ENCODE results near the gene ZC3H12D.

ZC3H12D gene

DNA sequence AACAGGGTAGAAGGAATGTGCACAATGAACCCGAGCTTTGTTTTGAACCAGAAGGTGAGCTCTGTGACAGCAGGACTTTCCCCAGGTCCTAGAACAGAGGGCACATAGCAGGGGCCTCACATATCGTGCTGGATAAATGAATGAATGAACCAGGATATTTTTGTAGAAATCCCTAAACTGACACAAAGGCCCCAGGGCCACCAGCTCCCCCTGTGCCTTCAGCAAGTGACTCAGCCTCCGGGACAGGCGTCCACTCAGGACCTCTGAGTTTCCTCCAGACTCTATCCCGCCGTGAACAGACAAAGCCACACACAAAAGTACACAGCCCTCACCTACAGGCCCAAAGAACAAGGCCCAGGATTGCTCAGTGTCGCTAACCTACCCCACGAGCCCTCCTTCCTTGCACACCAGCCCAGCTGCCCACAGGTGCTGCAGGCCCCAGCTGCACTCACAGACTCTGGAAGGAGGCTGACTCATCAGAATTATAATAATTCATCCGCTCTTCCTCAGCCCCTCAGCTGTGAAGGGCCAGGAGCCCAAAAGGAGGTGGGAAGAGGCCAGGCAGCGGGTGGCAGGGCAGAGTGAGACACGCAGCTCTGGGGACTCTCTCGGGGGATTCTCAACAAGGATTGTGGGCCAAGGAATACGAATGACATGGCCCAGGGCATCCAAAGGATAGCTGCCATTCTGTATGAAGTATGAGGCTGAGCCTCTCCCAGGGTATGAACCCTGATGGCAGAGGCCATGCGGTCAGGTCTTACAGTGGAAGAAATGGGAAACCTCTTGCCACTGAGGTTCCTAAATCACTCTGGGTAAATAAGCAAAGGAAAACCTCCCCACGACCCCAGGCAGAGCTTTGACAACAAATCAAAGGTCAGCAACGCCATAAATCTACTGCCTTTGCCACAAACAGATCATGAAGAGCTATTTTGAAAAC is 43.8 kb downstream of the ZC3H12D start:
- DNase-seq = no peak

DNA sequence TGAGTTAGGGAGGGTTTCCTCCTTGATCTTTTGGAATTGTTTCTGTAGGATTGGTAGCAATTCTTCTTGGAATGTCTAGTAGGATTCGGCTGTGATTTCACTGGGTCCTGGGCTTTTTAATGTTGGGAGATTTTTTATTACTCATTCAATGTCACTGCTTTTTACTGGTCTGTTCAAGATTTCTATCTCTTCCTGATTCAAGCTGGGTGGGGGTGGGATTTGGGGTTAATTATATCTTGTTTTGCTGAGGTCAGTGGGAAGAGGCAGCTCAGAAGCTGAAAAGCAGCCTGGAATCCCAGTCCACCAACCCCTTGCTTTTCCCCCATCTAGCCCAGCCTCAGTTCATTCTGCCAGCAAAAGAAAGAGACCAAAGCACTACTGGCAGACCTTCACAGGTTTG is 45.2 kb downstream of the ZC3H12D start:
- DNase-seq = no peak

DNA sequence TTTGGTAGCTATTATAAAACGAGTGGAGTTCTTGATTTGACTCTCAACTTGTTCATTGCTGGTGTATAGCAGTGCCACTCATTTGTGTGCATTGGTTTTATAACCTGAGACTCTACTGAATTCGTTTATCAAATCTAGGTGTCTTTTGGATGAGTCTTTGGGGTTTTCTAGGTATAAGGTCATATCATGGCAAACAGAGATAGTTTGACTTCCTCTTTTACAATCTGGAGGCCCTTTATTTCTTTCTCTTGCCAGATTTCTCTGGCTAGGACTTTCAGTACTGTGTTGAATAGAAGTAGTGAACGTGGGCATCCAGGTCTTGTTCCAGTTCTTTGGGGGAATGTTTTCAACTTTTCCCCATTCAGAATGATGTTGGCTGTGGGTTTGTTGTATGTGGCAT is 46.0 kb downstream of the ZC3H12D start:
- no peak for DNase-seq

DNA sequence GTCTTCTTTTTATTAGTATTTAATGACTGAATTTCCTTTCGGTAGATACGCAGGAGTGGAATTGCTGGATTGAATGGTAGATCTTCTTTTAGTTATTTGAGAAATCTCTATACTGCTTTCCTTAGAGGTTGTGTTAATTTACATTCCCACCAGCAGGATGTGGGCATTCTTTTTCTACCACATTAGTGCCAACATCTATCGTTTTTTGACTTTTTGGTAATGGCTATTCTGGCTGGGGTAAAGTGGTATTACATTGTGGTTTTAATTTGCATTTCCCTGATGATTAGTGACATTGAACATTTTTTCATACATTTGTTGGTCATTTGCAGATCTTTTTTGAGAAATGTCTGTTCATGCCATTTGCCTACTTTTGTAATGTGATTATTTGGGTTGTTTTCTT is 47.6 kb downstream of the ZC3H12D start:
- no peak for DNase-seq

DNA sequence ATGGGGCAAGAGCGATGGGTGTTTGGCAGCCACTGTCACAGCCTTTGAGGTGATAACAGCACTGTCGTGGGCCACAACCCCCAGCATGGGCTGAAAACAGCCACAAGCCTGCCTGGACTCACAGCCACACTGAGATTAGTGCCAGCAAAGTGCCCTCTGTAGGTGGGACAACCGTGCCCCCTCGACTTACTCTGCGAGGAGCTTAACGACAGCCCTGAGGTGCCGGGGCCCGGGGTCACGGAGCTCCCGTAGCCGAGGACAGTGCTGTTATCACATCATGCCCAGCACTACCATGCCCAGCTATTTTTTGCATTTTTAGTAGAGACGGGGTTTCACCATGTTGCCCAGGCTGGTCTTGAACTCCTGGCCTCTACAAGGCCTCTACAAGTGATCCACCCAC is 48.2 kb downstream of the ZC3H12D start:
- DNase-seq = no peak

DNA sequence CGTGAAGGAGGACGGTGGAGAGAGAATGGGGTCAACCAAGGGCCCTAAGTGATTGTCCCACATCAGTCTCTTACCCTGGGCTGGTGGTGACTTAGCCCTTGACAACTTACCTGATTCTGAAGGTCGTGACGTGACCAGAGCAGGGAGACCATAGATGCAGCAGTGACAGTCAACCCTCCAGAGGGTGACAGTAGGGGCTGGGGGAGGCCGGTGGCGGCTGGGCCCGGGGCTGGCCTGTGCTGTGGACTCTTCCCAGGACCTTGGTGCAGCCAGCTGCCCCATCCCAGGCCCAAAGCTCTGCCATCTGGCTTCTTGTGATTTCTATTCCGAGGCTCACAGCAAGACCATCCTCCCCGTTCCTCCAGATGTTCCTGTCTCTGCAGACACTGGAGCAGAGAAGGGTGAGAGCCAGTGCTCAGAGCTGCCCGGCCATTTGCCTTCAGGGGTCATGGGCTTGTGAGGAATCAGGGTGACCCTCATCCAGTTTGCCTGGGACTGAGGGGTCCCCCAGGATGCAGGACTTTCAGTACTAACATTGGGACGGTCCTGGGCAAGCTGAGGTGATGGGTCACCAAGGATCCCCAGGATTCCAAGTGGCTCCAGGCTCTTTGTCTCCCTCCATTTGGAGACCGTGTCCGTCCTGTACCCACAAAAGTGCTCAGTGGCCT is 48.8 kb downstream of the ZC3H12D start:
- no peak for DNase-seq

DNA sequence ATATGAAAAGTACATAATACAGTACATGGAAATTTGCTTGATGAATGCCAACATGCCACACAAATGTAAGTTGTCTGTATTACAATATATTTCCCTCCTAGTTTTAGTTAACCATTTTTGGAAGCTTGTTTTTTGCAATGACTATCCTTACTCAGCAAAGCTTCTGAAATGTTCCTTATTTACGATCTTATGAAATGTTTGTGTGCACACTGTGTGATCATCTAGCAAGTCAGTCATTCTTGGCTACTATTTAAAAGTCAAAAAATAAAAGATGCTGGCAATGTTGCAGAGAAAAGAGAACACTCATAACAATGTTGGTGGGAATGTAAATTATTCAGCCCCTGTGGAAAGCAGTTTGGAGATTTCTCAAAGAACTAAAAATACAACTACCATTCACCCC is 50.9 kb downstream of the ZC3H12D start:
- DNase-seq = no peak

DNA sequence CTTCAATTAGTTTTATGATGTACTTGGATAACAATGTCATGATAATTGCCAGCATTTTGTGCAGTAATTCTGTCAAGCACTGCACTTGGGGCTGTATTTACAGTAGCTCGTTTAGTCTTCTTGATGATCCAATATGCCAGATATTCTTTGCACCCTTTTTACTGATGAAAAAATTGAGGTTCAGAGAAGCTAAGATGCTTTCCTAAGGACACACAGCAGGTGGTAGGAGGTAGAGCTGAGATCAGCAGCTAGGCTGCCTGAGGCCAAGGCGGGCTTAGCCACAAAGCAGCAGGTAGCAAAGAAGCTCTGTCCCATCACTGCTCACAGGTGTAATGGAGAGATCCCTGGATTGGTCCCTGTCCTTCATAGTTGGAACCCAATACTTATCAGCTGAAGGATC is 51.4 kb downstream of the ZC3H12D start:
- DNase-seq = no peak

DNA sequence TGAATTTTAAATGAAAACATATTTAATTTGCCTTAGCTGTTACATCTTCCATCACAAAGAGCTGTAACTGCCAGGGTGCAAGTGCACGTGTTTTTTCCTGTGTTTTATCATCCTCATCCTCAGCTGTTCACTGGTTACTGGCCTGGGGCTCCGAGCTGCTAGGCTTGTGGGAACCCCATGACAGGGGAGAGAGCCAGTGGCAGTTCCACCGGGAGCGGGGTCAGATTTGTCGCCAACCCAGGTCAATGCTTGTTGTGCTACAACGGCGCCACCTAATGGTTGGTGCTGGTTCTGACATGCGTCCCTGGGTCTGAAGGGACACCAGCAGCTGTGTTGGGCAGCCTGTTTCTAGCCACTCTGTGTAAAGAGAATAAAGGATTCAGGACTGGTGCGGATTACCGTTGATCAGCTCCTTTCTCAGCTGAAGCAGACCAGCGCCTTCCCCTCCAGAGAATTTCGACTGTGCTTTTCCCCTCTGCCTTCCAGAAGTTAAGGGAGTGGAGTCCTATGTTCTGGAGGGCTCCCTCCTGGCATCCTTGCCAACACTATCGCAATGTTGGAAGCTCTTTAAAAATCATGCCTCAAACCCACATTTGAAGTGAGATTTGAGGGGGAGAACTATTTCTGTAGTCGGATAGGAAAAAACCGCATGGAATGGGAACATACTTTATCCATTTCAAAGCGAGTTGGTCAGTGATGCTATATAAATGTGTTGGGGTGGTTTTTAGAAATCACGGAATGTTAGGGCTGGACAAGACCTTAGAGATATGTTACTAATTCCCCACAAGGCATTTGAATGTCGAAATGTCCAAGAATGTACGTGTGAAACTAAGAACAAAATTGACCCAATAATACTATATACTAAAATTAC is 52.7 kb downstream of the ZC3H12D start:
- no peak for DNase-seq

DNA sequence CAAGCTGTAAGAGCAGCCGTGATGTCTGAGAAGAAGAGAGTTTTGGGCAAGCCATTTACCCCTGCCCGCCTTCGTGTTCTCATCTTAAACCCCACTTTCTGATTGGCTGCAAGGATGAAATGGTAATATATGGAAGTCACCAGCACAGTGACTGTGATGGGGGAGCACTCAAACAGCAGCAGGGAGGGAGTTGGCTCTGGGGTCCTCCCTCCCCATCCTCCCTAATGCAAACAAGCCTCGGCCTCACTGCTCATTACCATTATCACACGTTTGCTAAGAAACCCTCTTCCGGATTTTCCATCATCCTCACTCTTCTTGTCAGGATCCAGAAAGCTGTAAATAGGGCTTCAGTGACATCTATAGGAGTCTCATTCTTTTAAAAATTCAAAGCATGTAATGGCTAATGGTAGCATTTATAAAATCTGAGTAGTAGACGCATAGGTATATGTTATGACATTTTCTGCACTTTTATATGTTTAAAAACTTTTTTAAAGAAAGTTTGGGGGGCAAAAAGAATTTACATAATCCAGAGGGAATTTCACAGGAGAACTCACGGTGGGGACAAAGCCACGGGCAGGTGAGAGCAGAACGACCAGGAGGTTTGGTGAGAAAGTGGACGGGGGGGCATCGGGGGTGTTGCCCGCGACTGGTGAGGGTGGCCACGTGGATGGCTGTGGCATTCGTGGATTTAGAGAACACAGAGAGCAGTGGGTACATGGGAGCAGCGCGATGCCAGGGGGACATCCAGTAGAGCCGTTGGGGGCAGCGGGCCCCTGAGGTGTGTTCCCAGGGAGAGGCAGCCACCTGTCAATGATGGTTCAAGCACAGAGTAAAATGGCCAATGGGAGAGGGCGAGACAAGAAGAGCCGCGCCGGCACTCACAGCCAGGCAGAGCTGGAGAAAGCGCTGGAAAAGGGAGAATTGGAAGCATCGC is 55.1 kb downstream of the ZC3H12D start:
- no peak for DNase-seq

DNA sequence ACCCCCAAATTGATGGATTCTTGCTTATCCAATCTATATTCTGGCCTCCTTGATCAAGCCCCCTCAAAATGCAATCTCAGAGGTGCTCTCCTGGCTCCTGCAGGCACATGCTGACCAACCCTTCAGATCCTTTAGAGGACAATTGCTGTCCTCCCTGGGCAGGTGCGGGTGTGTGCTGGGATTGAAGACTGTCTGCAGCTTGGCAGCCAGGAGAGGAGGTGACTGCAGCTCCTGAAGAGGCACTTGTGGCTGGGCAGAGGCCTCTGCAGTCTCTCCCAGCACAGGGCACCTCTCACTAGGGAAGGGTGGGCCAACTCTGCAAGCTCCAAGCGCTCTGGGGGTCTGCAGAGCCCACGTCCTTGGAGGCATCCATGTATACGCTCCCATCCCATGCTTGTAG is 56.2 kb downstream of the ZC3H12D start:
- DNase-seq = no peak

DNA sequence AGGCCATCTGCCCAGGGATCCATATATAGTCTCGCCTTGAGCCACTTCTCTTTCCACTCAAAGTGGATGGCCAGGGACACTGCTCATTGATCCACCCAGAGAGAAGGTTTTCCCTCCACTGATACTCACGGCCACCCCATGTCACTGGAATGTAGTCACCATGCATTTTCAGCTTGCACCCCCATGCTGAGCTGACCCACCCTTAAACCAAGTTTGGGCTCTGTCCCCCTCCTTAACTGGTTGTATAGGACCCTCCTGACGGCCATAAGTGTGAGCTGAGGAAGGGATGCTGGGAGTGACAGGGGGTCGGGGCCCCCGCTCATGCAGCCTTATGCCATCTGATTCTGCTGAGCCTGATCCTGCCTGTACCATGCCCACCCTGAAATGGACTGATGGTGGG is 59.1 kb downstream of the ZC3H12D start:
- no peak for DNase-seq

DNA sequence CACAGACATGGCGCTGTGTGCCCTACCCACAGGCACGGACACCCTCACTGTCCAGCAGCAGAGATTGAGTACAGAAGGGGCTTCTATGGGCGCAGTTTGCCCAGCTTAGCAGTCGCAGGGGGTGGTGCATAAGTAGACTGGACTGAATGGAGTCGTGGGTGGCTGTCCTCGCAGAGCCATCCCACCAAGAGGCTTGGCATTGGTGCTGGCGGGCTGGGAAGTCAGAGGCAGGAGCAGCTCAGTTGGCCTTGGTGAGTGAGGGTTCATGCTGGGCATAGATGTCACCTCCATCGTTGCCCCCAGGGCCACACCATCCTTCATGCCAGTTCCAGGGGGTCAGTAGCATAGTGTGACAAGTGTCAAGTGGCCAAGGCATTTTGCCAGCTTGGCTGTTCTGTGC is 59.6 kb downstream of the ZC3H12D start:
- DNase-seq = no peak

DNA sequence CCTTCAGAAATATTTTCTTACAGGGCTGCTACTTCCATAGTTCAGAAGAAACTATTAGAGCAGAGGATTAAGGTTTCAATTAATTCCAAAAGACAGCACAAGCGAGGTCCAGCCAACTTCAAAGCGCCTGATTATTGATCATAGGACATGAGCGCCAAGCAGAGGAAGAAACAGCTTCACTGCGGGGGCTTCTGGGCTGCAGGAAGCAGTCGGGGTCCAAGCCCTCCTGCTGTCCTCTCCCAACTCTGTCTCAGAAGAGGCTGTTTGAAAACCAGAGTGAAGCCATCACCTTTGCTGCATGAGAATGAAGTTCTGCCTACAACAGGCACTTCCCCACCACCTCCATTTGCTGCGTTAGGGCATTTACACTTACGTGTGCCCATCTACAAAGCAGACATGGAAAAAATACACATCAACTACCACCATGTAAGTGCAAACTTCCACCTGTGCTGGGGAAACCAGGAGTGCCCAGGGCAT is 60.8 kb downstream of the ZC3H12D start:
- no peak for DNase-seq

DNA sequence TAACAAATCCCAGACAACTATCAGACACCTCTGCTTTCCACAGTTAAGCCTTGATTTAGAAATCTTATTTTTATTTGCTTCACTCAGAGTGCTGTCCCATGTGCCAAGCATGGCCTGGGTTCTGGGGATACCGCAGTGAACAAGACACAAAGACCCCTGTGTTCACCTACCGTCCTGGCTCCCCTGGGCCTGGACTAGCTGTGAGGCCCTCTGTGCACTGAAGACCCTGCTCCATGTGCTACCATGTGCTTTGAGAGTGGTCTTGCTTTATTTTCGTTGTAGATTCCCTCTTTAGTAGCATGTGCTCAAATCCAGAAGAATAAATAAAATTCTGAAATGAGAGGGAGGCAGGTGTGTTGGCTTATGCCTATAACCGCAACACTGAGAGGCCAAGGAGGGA is 62.2 kb downstream of the ZC3H12D start:
- DNase-seq = no peak

DNA sequence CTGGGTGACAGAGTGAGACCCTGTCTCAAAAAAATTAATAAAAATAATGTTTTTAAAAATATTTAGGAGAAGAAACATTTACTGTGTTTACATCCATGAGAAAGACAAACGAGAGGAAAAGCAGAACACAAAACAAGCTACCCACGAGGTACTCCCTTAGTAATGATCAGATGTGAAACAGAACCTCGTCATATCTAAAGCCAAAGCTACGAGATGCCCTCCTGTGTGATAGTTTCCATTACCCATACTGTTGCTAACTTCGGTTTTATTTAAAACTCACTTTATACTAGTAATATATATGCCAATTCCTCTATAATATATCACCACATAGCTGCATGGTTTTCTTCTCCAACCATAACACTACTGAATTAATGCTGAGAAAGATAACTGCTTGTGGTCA is 63.7 kb downstream of the ZC3H12D start:
- no peak for DNase-seq

DNA sequence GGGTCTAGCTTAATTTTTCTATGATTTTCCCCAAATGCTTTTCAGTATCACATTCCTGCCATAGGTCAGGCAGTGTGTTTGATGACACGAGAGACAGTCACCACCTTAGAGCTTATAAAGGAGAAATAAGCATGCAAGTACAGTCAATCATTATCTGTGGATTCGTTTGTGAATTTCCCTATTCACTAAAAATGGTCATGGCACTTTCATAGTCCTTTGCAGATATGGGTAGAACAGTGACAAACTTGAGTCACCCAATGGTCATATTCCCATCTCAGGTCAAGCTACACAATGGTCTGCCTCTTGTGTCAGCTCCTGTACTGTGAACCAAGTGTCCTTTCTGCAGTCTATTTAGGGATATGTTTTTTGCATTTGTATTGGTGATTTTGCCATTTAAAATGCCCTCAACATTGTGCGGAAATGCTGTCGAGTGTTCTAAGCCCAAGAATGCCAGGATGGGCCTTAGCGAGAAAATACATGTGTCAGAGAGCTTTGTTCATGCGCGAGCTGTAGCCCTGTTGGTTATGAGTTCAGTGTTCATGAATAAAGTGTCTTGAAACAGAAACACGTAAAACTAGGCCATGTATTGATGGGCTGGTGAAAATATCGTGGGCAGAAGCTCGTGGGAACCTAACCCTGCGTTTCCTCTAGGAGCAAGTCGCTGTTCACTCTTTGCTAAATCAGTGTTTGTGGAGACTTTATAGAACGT is 65.0 kb downstream of the ZC3H12D start:
- no peak for DNase-seq

DNA sequence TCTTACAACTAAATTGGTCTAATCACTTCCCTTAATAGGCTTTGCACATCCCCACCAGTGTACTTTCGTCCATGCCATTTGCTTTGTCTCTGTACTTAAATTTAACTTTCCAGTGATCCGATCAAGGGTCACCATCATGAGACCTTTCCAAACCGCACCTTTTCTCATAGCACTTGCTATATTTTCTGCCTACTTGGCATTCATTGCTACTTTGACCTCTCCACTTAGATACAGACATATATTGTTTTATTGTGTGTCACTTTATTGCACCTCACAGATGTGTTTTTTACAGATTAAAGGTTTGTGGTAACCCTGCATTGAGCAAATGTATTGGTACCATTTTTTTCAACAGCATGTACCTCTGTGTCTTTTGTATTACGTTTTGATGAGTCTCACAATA is 70.0 kb downstream of the ZC3H12D start:
- no peak for DNase-seq

DNA sequence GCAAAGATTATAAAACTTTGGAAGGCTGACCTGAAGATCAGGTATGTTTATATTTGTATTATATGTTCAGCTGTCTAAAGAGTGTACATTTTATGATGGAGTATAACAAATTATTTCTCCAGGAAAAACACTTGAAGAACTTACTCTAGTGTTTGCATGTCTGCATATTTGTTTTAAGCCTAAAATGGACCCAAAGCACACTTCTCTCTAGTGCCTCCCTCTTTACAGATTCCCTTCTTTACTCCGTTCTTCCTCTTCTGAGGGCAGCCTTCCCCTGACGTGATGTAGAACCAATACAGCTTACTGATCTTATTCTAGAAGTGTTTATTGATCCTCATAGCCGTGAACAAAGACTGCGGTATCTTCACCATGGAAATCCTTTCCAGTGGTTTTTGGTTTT is 70.8 kb downstream of the ZC3H12D start:
- DNase-seq = no peak

DNA sequence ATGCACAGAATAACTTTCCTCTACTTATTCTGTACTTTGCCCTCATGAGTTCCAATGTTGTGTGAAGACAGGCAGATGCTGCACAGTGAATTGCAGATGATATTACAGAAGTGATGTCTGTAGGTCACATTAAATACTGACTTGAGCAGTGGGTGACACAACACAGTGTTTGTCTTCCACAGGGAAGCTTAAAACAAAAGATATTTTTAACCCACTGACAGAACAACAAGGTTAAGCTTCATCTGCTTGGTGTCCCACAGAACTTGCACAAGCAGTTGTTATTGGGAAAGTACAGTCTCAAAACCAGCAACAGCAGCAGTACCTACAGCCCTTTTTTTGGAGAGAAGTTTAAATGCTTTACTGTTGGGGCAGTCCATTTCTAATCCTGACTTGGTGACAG is 74.3 kb downstream of the ZC3H12D start:
- DNase-seq = no peak

DNA sequence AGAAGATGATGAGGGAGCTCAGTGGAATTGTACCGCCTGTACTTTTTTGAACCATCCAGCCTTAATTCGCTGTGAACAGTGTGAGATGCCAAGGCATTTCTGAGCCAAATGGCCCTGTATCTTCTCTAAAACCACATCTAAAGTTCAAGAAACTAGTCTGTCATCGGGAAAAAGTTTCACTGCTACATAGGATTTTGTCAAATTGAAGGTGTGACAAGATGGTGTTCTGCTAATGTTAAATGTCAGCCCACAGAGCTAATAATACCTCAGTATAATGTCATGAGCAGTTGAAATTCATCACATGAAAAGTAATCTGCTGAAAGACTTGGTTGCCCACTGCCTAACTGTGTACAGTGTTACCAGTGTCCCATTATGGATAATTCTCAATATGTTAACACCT is 75.2 kb downstream of the ZC3H12D start:
- DNase-seq = no peak
